ENCODE data around the gene MORF4L1. TPM values are rescaled to one million over a fixed set of nuclear protein-coding genes. Genes with fewer than 3 reads are reported as not detected.

The MORF4L1 gene
- total and polyA plus RNA-seq, 2 donors from 2014 or later, result 319 to 325 TPM

GRCh38 chr15:78923480-78924360 is 51.0 kb downstream of the MORF4L1 start:
- H3K9me3 ChIP-seq (ENCODE audit: control insufficient read depth in 2 of 3, insufficient read depth in 1 of 3, low read length in 3 of 3), result no peaks in the 10 kb centered on the region
- no peaks in the 10 kb centered on the region for H3K4me1 ChIP-seq (ENCODE audit: control insufficient read depth in 2 of 3, insufficient read depth in 2 of 3, low read depth in 1 of 3, low read length in 3 of 3)
- intact Hi-C loops (cut with DNase I), result no loop called here
- TF ChIP-seq CTCF (IDR thresholded peaks at IDR 0.05; ENCODE audit: borderline replicate concordance, extremely low read depth, insufficient read depth), result no peak
- H3K9ac ChIP-seq (ENCODE audit: low read length in 3 of 3), result no peak overlapping the region
- no peaks in the 10 kb centered on the region for H3K27me3 ChIP-seq (ENCODE audit: control insufficient read depth, insufficient read depth, low read length)
- H3K4me3 ChIP-seq (ENCODE audit: low read length in 3 of 3), result no peak overlapping the region
- H3K27ac ChIP-seq (ENCODE audit: low read depth in 2 of 2, low read length in 2 of 2), result no peak overlapping the region
- H3K36me3 ChIP-seq (ENCODE audit: control insufficient read depth in 2 of 3, insufficient read depth in 3 of 3, low read length in 3 of 3), result peaks cover 5 to 57% (median 46%) of the 10 kb centered on the region in 3 donors
- no peak for DNase-seq
- no peak for FAIRE-seq

- FAIRE-seq, result no peak
- peaks cover 5 to 67% (median 46%) of the 10 kb centered on the region in 3 donors for H3K36me3 ChIP-seq (ENCODE audit: control insufficient read depth in 2 of 3, insufficient read depth in 3 of 3, low read length in 3 of 3)
These were observed 52.5 kb downstream of the MORF4L1 start for GRCh38 chr15:78925076-78925624.

GRCh38 chr15:78925956-78926743 is 53.5 kb downstream of the MORF4L1 start:
- intact Hi-C loops (cut with DNase I), result no loop called here
- TF ChIP-seq CTCF (IDR thresholded peaks at IDR 0.05; ENCODE audit: borderline replicate concordance, extremely low read depth, insufficient read depth), result no peak
- H3K27me3 ChIP-seq (ENCODE audit: control insufficient read depth, insufficient read depth, low read length), result no peaks in the 10 kb centered on the region
- no peak overlapping the region for H3K4me3 ChIP-seq (ENCODE audit: low read length in 3 of 3)
- H3K9me3 ChIP-seq (ENCODE audit: control insufficient read depth in 2 of 3, insufficient read depth in 1 of 3, low read length in 3 of 3), result no peaks in the 10 kb centered on the region
- H3K36me3 ChIP-seq (ENCODE audit: control insufficient read depth in 2 of 3, insufficient read depth in 3 of 3, low read length in 3 of 3), result peaks cover 5 to 66% (median 46%) of the 10 kb centered on the region in 3 donors
- DNase-seq (no peak), FAIRE-seq (no peak)
- no peak overlapping the region for H3K9ac ChIP-seq (ENCODE audit: low read length in 3 of 3)
- H3K27ac ChIP-seq (ENCODE audit: low read depth in 2 of 2, low read length in 2 of 2), result no peak overlapping the region
- H3K4me1 ChIP-seq (ENCODE audit: control insufficient read depth in 2 of 3, insufficient read depth in 2 of 3, low read depth in 1 of 3, low read length in 3 of 3), result peaks cover 0 to 2% (median under 1%) of the 10 kb centered on the region in 3 donors

More at GRCh38 chr15:78925076-78925624, 52.5 kb downstream of the MORF4L1 start:
- TF ChIP-seq CTCF (IDR thresholded peaks at IDR 0.05; ENCODE audit: borderline replicate concordance, extremely low read depth, insufficient read depth), result no peak
- Histone ChIP-seq H3K27me3 (ENCODE audit: control insufficient read depth, insufficient read depth, low read length) (no peaks in the 10 kb centered on the region), H3K27ac (ENCODE audit: low read depth in 2 of 2, low read length in 2 of 2) (no peak overlapping the region), H3K4me1 (ENCODE audit: control insufficient read depth in 2 of 3, insufficient read depth in 2 of 3, low read depth in 1 of 3, low read length in 3 of 3) (no peaks in the 10 kb centered on the region), H3K9me3 (ENCODE audit: control insufficient read depth in 2 of 3, insufficient read depth in 1 of 3, low read length in 3 of 3) (no peaks in the 10 kb centered on the region), H3K4me3 (ENCODE audit: low read length in 3 of 3) (no peak overlapping the region), H3K9ac (ENCODE audit: low read length in 3 of 3) (no peak overlapping the region)
- no peak for DNase-seq
- intact Hi-C loops (cut with DNase I), result no loop called here
